HEK293 (cell line): ENCODE measurements around the gene MYO1B.

Experiments used
- CTCF ChIA-PET: fragments of 350-600 bp; formaldehyde crosslinking; extraction: SDS; loops from one replicate; lab custom pipeline; 2021; ENCODE audit warnings: antibody characterized with exemption; lab: Yijun Ruan, JAX
- POLR2A ChIA-PET: fragments of 300-600 bp; formaldehyde crosslinking; extraction: SDS; loops from one replicate; lab custom pipeline; 2020; ENCODE audit warnings: antibody characterized with exemption, inconsistent platforms; lab: Yijun Ruan, JAX
- H3K27ac ChIP-seq: fragments of 200-500 bp; sonication (Bioruptor generic); 2 replicates; pipeline ENCODE4 v1.5.1; 2014; ENCODE audit warnings: low read depth, low read length, control low read depth, inconsistent platforms; ENCODE audit errors: extremely low read depth
- H3K36me3 ChIP-seq, 2 experiments: fragments of 200-500 bp in 1 of 2; sonication (Bioruptor generic) in 1 of 2; 1 replicate in 1 of 2; 2 replicates in 1 of 2; pipeline ENCODE4 v1.5.1; 2014 to 2017; ENCODE audit warnings: inconsistent platforms in 2 of 2, low read length in 2 of 2; ENCODE audit not compliant: control insufficient read depth in 2 of 2, insufficient read depth in 1 of 2
- H3K4me1 ChIP-seq: fragments of 200-500 bp; sonication (Bioruptor generic); 2 replicates; pipeline ENCODE4 v1.5.1; 2014; ENCODE audit warnings: mild to moderate bottlenecking, low read length, inconsistent platforms; ENCODE audit not compliant: control insufficient read depth, insufficient read depth
- H3K4me3 ChIP-seq: 2 replicates; pipeline ENCODE4 v1.5.1; 2011; ENCODE audit warnings: low read depth, mild to moderate bottlenecking, control low read depth, low read length, moderate library complexity
- H3K9me3 ChIP-seq: fragments of 200-500 bp; sonication (Bioruptor generic); 2 replicates; pipeline ENCODE4 v1.5.1; 2014; ENCODE audit warnings: low read depth, low read length, inconsistent platforms; ENCODE audit not compliant: control insufficient read depth, insufficient read depth
- FEZF1 ChIP-seq: fragments of 450-650 bp; formaldehyde crosslinking; IDR thresholded peaks from 2 replicates; pipeline ENCODE4 v1.5.1; 2016; ENCODE audit warnings: missing biosample characterization, missing genetic modification characterization
- HOXD13 ChIP-seq: sonication (generic); formaldehyde crosslinking; IDR thresholded peaks from 2 replicates; pipeline ENCODE4 v1.8.0; 2022; ENCODE audit warnings: missing genetic modification reagents, borderline replicate concordance
- PRDM1 ChIP-seq: fragments of 450-650 bp; formaldehyde crosslinking; IDR thresholded peaks from 2 replicates; pipeline ENCODE4; 2016; ENCODE audit warnings: missing biosample characterization, missing genetic modification characterization
- SP7 ChIP-seq: fragments of 450-650 bp; formaldehyde crosslinking; IDR thresholded peaks from 2 replicates; pipeline ENCODE4 v1.5.1; 2016; ENCODE audit warnings: missing biosample characterization, missing genetic modification characterization
- TCF7L2 ChIP-seq: IDR thresholded peaks from 2 replicates; pipeline ENCODE4 v1.6.1; 2011; ENCODE audit warnings: low read depth, mild to moderate bottlenecking, inconsistent platforms, low read length, moderate library complexity, borderline replicate concordance
- ZNF121 ChIP-seq: fragments of 450-650 bp; formaldehyde crosslinking; IDR thresholded peaks from 2 replicates; pipeline ENCODE4 v1.5.1; 2016; ENCODE audit warnings: missing biosample characterization, missing genetic modification characterization
- ZNF140 ChIP-seq: fragments of 450-650 bp; formaldehyde crosslinking; IDR thresholded peaks from 2 replicates; pipeline ENCODE4 v1.5.1; 2016; ENCODE audit warnings: missing biosample characterization, missing genetic modification characterization
- ZNF184 ChIP-seq: fragments of 450-650 bp; IDR thresholded peaks from 2 replicates; pipeline ENCODE4 v1.5.1; 2018; ENCODE audit warnings: missing biosample characterization, mild to moderate bottlenecking, missing genetic modification characterization
- ZNF266 ChIP-seq: fragments of 450-650 bp; formaldehyde crosslinking; IDR thresholded peaks from 2 replicates; pipeline ENCODE4 v1.5.1; 2016; ENCODE audit warnings: missing biosample characterization, missing genetic modification characterization, low read depth
- ZNF530 ChIP-seq: fragments of 450-650 bp; formaldehyde crosslinking; IDR thresholded peaks from 2 replicates; pipeline ENCODE4 v1.5.1; 2016; ENCODE audit warnings: low read depth, missing biosample characterization, missing genetic modification characterization
- ZNF623 ChIP-seq: fragments of 450-650 bp; formaldehyde crosslinking; IDR thresholded peaks from 2 replicates; pipeline ENCODE4 v1.5.1; 2016; ENCODE audit warnings: missing biosample characterization, missing genetic modification characterization
- ZNF624 ChIP-seq: fragments of 450-650 bp; formaldehyde crosslinking; IDR thresholded peaks from 2 replicates; pipeline ENCODE4 v1.5.1; 2017; ENCODE audit warnings: missing biosample characterization, missing genetic modification characterization
- ZNF664 ChIP-seq: fragments of 450-650 bp; formaldehyde crosslinking; IDR thresholded peaks from 2 replicates; pipeline ENCODE4 v1.5.1; 2016; ENCODE audit warnings: missing biosample characterization, missing genetic modification characterization
- ZNF776 ChIP-seq: fragments of 450-650 bp; formaldehyde crosslinking; IDR thresholded peaks from 2 replicates; pipeline ENCODE4 v1.5.0; 2017; ENCODE audit warnings: missing biosample characterization, missing genetic modification characterization, borderline replicate concordance
- ZNF792 ChIP-seq: fragments of 450-650 bp; formaldehyde crosslinking; IDR thresholded peaks from 2 replicates; pipeline ENCODE4 v1.5.1; 2016; ENCODE audit warnings: missing biosample characterization, missing genetic modification characterization
- TF ChIP-seq, protein P1 (sequence below): fragments of 450-650 bp; formaldehyde crosslinking; IDR thresholded peaks from 2 replicates; pipeline ENCODE4 v1.5.1; 2017; ENCODE audit warnings: missing biosample characterization, mild to moderate bottlenecking, missing genetic modification characterization, moderate library complexity
- TF ChIP-seq, protein P2 (sequence below): fragments of 450-650 bp; formaldehyde crosslinking; IDR thresholded peaks from 2 replicates; pipeline ENCODE4 v1.5.1; 2016; ENCODE audit warnings: missing biosample characterization, missing genetic modification characterization
- TF ChIP-seq, protein P3 (sequence below): fragments of 450-650 bp; formaldehyde crosslinking; IDR thresholded peaks from 2 replicates; pipeline ENCODE4 v1.5.1; 2017; ENCODE audit warnings: missing biosample characterization, missing genetic modification characterization
- TF ChIP-seq, protein P4 (sequence below): fragments of 450-650 bp; IDR thresholded peaks from 2 replicates; pipeline ENCODE4 v1.5.1; 2018; ENCODE audit warnings: missing biosample characterization, mild to moderate bottlenecking, missing genetic modification characterization
- TF ChIP-seq, protein P5 (sequence below): fragments of 450-650 bp; formaldehyde crosslinking; IDR thresholded peaks from 2 replicates; pipeline ENCODE4 v1.5.1; 2016; ENCODE audit warnings: missing biosample characterization, missing genetic modification characterization
- TF ChIP-seq, protein P6 (sequence below): fragments of 450-650 bp; formaldehyde crosslinking; IDR thresholded peaks from 2 replicates; pipeline ENCODE4 v1.5.1; 2016; ENCODE audit warnings: missing biosample characterization, missing genetic modification characterization

Gene MYO1B

DNA sequence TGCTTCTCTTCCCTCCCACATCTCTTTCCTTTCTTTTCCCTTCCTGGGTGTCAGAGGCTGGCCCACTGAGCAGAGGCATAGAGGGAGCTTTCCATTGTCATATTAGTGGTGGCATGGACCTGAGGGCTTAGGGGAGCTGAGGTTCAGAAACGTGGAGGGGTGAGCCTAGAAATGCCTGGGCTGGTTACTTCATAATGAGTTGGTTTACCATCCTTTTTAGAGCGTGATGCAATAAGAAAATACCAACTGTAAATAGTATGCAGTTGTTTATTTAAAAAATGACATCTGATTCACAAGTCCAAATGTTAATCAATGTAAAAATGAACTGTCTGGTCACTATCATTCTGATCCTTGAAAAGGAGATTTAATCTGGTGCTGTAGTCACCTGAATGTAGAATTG is 46.3 kb downstream of the MYO1B start:
- H3K4me1 ChIP-seq: no peaks in the 10 kb centered on the region
- TF ChIP-seq, protein P1, sequence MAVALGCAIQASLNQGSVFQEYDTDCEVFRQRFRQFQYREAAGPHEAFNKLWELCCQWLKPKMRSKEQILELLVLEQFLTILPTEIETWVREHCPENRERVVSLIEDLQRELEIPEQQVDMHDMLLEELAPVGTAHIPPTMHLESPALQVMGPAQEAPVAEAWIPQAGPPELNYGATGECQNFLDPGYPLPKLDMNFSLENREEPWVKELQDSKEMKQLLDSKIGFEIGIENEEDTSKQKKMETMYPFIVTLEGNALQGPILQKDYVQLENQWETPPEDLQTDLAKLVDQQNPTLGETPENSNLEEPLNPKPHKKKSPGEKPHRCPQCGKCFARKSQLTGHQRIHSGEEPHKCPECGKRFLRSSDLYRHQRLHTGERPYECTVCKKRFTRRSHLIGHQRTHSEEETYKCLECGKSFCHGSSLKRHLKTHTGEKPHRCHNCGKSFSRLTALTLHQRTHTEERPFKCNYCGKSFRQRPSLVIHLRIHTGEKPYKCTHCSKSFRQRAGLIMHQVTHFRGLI (tag by site-specific recombination): no peak
- TF ChIP-seq, protein P2, sequence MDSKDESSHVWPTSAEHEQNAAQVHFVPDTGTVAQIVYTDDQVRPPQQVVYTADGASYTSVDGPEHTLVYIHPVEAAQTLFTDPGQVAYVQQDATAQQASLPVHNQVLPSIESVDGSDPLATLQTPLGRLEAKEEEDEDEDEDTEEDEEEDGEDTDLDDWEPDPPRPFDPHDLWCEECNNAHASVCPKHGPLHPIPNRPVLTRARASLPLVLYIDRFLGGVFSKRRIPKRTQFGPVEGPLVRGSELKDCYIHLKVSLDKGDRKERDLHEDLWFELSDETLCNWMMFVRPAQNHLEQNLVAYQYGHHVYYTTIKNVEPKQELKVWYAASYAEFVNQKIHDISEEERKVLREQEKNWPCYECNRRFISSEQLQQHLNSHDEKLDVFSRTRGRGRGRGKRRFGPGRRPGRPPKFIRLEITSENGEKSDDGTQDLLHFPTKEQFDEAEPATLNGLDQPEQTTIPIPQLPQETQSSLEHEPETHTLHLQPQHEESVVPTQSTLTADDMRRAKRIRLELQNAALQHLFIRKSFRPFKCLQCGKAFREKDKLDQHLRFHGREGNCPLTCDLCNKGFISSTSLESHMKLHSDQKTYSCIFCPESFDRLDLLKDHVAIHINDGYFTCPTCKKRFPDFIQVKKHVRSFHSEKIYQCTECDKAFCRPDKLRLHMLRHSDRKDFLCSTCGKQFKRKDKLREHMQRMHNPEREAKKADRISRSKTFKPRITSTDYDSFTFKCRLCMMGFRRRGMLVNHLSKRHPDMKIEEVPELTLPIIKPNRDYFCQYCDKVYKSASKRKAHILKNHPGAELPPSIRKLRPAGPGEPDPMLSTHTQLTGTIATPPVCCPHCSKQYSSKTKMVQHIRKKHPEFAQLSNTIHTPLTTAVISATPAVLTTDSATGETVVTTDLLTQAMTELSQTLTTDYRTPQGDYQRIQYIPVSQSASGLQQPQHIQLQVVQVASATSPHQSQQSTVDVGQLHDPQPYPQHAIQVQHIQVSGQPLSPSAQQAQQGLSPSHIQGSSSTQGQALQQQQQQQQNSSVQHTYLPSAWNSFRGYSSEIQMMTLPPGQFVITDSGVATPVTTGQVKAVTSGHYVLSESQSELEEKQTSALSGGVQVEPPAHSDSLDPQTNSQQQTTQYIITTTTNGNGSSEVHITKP (tag by site-specific recombination): peak; percentile 57; the same call in 1 of the 2 replicates
- TF ChIP-seq, all 188 proteins: peak for 1
- ChIA-PET CTCF (interaction anchor here (0.7 kb wide), 1 partner anchor 12 kb away, joined by 3 read pairs; no protein-coding TSS in a partner anchor), POLR2A (no interaction called here)
- H3K36me3 ChIP-seq: no peaks in the 10 kb centered on the region
- no peak overlapping the region for H3K4me3 ChIP-seq
- no peak overlapping the region for H3K27ac ChIP-seq
- no peaks in the 10 kb centered on the region for H3K9me3 ChIP-seq

DNA sequence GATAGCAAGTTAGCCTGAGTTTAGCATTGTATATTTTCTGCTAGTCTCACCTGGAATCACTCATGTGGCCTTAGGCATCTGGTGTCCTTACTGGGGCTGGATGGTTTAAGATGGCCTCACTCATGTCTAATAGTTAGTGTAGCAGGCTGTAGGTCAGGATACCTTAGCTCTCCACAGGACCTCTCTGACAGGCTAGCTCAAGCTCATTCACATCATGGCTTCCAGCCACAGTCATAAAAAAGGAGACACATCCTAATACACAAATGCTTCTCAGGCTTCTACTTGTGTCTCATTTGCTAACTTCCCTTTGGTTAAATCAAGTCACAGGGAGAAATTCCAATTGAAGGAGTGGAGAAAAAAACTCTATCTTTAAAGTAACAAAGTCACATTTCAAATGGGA is 47.7 kb downstream of the MYO1B start:
- ChIA-PET POLR2A (no interaction called here), CTCF (no interaction called here)
- Histone ChIP-seq H3K27ac (no peak overlapping the region), H3K9me3 (no peaks in the 10 kb centered on the region), H3K36me3 (no peaks in the 10 kb centered on the region), H3K4me1 (no peaks in the 10 kb centered on the region), H3K4me3 (no peak overlapping the region)
- TF ChIP-seq ZNF776 (tag by site-specific recombination): no peak
- no peak for TF ChIP-seq ZNF184 (tag by site-specific recombination)
- no peak for TF ChIP-seq HOXD13 (CRISPR knock-in tag)
- TF ChIP-seq TCF7L2: no peak
- TF ChIP-seq, protein P3, sequence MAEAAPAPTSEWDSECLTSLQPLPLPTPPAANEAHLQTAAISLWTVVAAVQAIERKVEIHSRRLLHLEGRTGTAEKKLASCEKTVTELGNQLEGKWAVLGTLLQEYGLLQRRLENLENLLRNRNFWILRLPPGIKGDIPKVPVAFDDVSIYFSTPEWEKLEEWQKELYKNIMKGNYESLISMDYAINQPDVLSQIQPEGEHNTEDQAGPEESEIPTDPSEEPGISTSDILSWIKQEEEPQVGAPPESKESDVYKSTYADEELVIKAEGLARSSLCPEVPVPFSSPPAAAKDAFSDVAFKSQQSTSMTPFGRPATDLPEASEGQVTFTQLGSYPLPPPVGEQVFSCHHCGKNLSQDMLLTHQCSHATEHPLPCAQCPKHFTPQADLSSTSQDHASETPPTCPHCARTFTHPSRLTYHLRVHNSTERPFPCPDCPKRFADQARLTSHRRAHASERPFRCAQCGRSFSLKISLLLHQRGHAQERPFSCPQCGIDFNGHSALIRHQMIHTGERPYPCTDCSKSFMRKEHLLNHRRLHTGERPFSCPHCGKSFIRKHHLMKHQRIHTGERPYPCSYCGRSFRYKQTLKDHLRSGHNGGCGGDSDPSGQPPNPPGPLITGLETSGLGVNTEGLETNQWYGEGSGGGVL (tag by site-specific recombination): no peak
- no peak for TF ChIP-seq SP7 (tag by site-specific recombination)
- no peak for TF ChIP-seq ZNF530
- TF ChIP-seq ZNF266 (tag by site-specific recombination): no peak
- TF ChIP-seq FEZF1 (tag by site-specific recombination): no peak
- no peak for TF ChIP-seq ZNF792
- no peak for TF ChIP-seq ZNF664

DNA sequence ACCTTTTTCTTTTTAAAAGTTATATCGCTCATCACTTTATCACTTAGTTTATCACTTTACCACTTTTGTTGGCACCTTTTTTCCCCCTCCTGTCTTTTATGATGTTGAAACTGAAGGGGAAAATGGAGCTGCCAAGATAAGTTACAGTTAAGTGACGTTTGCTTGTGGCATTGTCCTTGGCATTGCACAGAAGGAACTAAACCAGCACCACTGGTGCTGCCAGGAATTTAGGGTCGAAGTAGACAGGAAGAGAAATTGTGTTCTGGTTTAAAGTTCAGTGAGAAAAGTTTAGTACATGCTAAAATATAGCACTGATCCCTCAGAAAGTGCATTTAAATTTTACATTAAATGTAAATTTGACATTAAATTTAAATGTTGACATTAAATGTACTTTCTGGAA is 49.9 kb downstream of the MYO1B start:
- H3K27ac ChIP-seq: no peak overlapping the region
- TF ChIP-seq, protein P4, sequence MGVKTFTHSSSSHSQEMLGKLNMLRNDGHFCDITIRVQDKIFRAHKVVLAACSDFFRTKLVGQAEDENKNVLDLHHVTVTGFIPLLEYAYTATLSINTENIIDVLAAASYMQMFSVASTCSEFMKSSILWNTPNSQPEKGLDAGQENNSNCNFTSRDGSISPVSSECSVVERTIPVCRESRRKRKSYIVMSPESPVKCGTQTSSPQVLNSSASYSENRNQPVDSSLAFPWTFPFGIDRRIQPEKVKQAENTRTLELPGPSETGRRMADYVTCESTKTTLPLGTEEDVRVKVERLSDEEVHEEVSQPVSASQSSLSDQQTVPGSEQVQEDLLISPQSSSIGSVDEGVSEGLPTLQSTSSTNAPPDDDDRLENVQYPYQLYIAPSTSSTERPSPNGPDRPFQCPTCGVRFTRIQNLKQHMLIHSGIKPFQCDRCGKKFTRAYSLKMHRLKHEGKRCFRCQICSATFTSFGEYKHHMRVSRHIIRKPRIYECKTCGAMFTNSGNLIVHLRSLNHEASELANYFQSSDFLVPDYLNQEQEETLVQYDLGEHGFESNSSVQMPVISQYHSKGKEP: no peak
- TF ChIP-seq, protein P5, sequence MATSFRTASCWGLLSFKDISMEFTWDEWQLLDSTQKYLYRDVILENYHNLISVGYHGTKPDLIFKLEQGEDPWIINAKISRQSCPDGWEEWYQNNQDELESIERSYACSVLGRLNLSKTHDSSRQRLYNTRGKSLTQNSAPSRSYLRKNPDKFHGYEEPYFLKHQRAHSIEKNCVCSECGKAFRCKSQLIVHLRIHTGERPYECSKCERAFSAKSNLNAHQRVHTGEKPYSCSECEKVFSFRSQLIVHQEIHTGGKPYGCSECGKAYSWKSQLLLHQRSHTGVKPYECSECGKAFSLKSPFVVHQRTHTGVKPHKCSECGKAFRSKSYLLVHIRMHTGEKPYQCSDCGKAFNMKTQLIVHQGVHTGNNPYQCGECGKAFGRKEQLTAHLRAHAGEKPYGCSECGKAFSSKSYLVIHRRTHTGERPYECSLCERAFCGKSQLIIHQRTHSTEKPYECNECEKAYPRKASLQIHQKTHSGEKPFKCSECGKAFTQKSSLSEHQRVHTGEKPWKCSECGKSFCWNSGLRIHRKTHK (tag by site-specific recombination): no peak
- TF ChIP-seq PRDM1 (tag by site-specific recombination): no peak
- TF ChIP-seq, protein P6, sequence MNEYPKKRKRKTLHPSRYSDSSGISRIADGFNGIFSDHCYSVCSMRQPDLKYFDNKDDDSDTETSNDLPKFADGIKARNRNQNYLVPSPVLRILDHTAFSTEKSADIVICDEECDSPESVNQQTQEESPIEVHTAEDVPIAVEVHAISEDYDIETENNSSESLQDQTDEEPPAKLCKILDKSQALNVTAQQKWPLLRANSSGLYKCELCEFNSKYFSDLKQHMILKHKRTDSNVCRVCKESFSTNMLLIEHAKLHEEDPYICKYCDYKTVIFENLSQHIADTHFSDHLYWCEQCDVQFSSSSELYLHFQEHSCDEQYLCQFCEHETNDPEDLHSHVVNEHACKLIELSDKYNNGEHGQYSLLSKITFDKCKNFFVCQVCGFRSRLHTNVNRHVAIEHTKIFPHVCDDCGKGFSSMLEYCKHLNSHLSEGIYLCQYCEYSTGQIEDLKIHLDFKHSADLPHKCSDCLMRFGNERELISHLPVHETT (tag by site-specific recombination): no peak
- no peak for TF ChIP-seq ZNF121 (tag by site-specific recombination)
- no peak for TF ChIP-seq ZNF184 (tag by site-specific recombination)
- no peak for TF ChIP-seq ZNF624 (tag by site-specific recombination)
- no peak for TF ChIP-seq ZNF623 (tag by site-specific recombination)
- TF ChIP-seq ZNF140 (tag by site-specific recombination): no peak

More for the DNA sequence above, 49.9 kb downstream of the MYO1B start:
- H3K9me3 ChIP-seq: no peaks in the 10 kb centered on the region
- no peaks in the 10 kb centered on the region for H3K36me3 ChIP-seq
- ChIA-PET CTCF (no interaction called here), POLR2A (no interaction called here)
- no peaks in the 10 kb centered on the region for H3K4me1 ChIP-seq
- H3K4me3 ChIP-seq: no peak overlapping the region
